Measurements from ENCODE around the gene C7orf25. TPM values are rescaled to one million over a fixed set of nuclear protein-coding genes. Genes with fewer than 3 reads are reported as not detected.

C7orf25 gene
- polyA plus RNA-seq, 2 of the 4 experiments (the other 2 are of a cell fraction), result 3.0 to 3.7 TPM

GRCh38 chr7:42906181-42906580 lies 5.7 kb downstream of the C7orf25 start:
- H3K4me3 ChIP-seq, result no peak overlapping the region
- no peak overlapping the region for H3K27ac ChIP-seq
- H3K4me2 ChIP-seq, result no peak overlapping the region
- ATAC-seq (no peak), DNase-seq (ENCODE audit: low read depth in 1 of 2, low spot score in 1 of 2) (no peak), FAIRE-seq (no peak)
- TF ChIP-seq CHD2 (IDR thresholded peaks at IDR 0.05; ENCODE audit: low read length, partially characterized antibody), result no peak
- no peak for TF ChIP-seq ATOH8 (CRISPR knock-in tag; IDR thresholded peaks at IDR 0.05; ENCODE audit: low read depth)
- TF ChIP-seq CEBPB (IDR thresholded peaks at IDR 0.05), result no peak
- TF ChIP-seq ZNF302 (CRISPR knock-in tag; IDR thresholded peaks at IDR 0.05), result no peak
- TF ChIP-seq KDM1A (IDR thresholded peaks at IDR 0.05; ENCODE audit: low read depth), result no peak
- TF ChIP-seq EP300 (IDR thresholded peaks at IDR 0.05), result no peak
- H3K4me1 ChIP-seq, result peaks cover 9% of the 10 kb centered on the region; the same call in 1 of the 3 replicates
- ChIA-PET CTCF (interaction anchor here (0.8 to 1.6 kb wide), 2 partner anchors 13 to 28 kb away, joined by 4 to 5 read pairs; no protein-coding TSS in a partner anchor), POLR2A (no interaction called here)
- 82% methylated on average over 1 of the region's 1 CpG for WGBS (ENCODE audit: missing lambda C conversion rate)
- no peaks in the 10 kb centered on the region for H3K9me3 ChIP-seq

DNA sequence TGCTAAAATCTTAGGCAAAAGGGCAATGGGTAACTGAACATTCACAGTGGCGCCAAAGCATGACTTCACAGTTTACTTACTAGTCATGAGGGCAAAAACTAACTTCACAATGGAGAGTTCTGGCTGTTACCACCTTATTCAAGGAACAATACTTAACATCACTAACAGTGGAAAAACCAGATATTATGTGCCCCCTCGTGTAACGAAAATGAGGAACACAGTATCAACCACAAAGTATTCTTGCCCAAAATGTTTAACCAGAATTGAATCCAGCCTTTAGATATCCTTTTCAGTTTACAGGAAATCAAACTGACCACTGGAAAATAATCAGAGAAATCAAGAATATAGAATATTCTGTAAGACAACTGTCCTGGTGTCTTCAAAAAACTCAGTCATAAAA lies 9.5 kb downstream of the C7orf25 start:
- Histone ChIP-seq H3K4me3 (no peak overlapping the region), H3K4me2 (no peak overlapping the region), H3K27ac (no peak overlapping the region), H3K9me3 (no peaks in the 10 kb centered on the region), H3K4me1 (no peaks in the 10 kb centered on the region)
- 52% methylated on average over 3 of the region's 3 CpGs for WGBS (ENCODE audit: missing lambda C conversion rate)
- no peak for TF ChIP-seq USF2 (IDR thresholded peaks at IDR 0.05)
- no peak for TF ChIP-seq TP53 (CRISPR knock-in tag; IDR thresholded peaks at IDR 0.05)
- TF ChIP-seq HEYL (CRISPR knock-in tag; IDR thresholded peaks at IDR 0.05), result no peak
- no peak for TF ChIP-seq SREBF2 (IDR thresholded peaks at IDR 0.05)
- TF ChIP-seq ZC3H11A (IDR thresholded peaks at IDR 0.05), result no peak
- TF ChIP-seq CBX8 (IDR thresholded peaks at IDR 0.05), result no peak
- TF ChIP-seq NFE2L2 (conservative IDR thresholded peaks at IDR 0.05; ENCODE audit: low read length), result no peak
- no peak for TF ChIP-seq MAFK (IDR thresholded peaks at IDR 0.05; ENCODE audit: partially characterized antibody)
- no peak for TF ChIP-seq NPAS2 (CRISPR knock-in tag; IDR thresholded peaks at IDR 0.05; ENCODE audit: borderline replicate concordance)
- no peak for TF ChIP-seq E2F6 (IDR thresholded peaks at IDR 0.05; ENCODE audit: borderline replicate concordance, low read depth)
- TF ChIP-seq RNF2 (IDR thresholded peaks at IDR 0.05; ENCODE audit: borderline replicate concordance, low read depth), result no peak
- TF ChIP-seq REST (IDR thresholded peaks at IDR 0.05), result no peak
- TF ChIP-seq HMGXB4 (CRISPR knock-in tag; IDR thresholded peaks at IDR 0.05; ENCODE audit: borderline replicate concordance), result no peak
- no peak for TF ChIP-seq RCOR1 (IDR thresholded peaks at IDR 0.05; ENCODE audit: low read depth, low read length)
- TF ChIP-seq CEBPB (IDR thresholded peaks at IDR 0.05), result no peak
- no peak for TF ChIP-seq ATOH8 (CRISPR knock-in tag; IDR thresholded peaks at IDR 0.05; ENCODE audit: low read depth)
- no peak for TF ChIP-seq ZFP36 (IDR thresholded peaks at IDR 0.05; ENCODE audit: borderline replicate concordance, partially characterized antibody)
- no peak for TF ChIP-seq POLR2AphosphoS2 (conservative IDR thresholded peaks at IDR 0.05; ENCODE audit: low read length)
- TF ChIP-seq, protein P1, sequence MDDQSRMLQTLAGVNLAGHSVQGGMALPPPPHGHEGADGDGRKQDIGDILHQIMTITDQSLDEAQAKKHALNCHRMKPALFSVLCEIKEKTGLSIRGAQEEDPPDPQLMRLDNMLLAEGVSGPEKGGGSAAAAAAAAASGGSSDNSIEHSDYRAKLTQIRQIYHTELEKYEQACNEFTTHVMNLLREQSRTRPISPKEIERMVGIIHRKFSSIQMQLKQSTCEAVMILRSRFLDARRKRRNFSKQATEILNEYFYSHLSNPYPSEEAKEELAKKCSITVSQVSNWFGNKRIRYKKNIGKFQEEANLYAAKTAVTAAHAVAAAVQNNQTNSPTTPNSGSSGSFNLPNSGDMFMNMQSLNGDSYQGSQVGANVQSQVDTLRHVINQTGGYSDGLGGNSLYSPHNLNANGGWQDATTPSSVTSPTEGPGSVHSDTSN (IDR thresholded peaks at IDR 0.05), result no peak
- FAIRE-seq, result no peak
- ChIA-PET CTCF (no interaction called here), POLR2A (no interaction called here)
- DNase-seq (ENCODE audit: low read depth in 1 of 2, low spot score in 1 of 2), result no peak
- ATAC-seq, result no peak
